SK-N-SH (cell line): ENCODE measurements around the gene COQ10B. TPM values are rescaled to one million over a fixed set of nuclear protein-coding genes. Genes with fewer than 3 reads are reported as not detected.

Experiments used
- CTCF ChIA-PET: fragments of 300-600, 350-600 bp; formaldehyde crosslinking; extraction: SDS; loops from one replicate; lab custom pipeline; 2021; lab: Yijun Ruan, JAX
- POLR2A ChIA-PET: fragments of 350-600 bp; sonication (Branson Sonifier 250); formaldehyde crosslinking; extraction: SDS; loops from one replicate; lab custom pipeline; 2020; ENCODE audit warnings: antibody characterized with exemption, inconsistent platforms; lab: Yijun Ruan, JAX
- DNase-seq: peaks from one replicate; pipeline ENCODE4 v3.0.0; 2012
- H2AFZ ChIP-seq: fragments of 200-600 bp; sonication (generic); 2 replicates; pipeline ENCODE4 v1.8.1; 2016; ENCODE audit warnings: antibody characterized with exemption, mild to moderate bottlenecking, low read depth
- H3F3A ChIP-seq: fragments of 200-600 bp; sonication (generic); replicated peaks from 2 replicates; pipeline ENCODE3; 2016; ENCODE audit warnings: antibody characterized with exemption, mild to moderate bottlenecking; ENCODE audit not compliant: insufficient read depth
- H3K27ac ChIP-seq, 2 experiments: fragments of 200-500 bp in 1 of 2; fragments of 200-600 bp in 1 of 2; sonication (Bioruptor generic) in 1 of 2; sonication (generic), shearing (Covaris generic) in 1 of 2; 2 replicates each; pipeline versions ENCODE4 v1.5.1 to v1.6.1; 2014 to 2016; ENCODE audit warnings: low read depth in 2 of 2, inconsistent platforms in 1 of 2, low read length in 1 of 2, mild to moderate bottlenecking in 1 of 2, mixed read lengths in 1 of 2
- H3K27me3 ChIP-seq: fragments of 200-600 bp; sonication (generic), shearing (Covaris generic); 2 replicates; pipeline ENCODE4 v1.6.1; 2016; ENCODE audit warnings: mixed run types; ENCODE audit not compliant: insufficient read depth
- H3K36me3 ChIP-seq, 2 experiments: fragments of 200-500 bp in 1 of 2; fragments of 200-600 bp in 1 of 2; sonication (Bioruptor generic) in 1 of 2; sonication (generic) in 1 of 2; replicated peaks in 1 of 2; 2 replicates each; pipeline versions ENCODE3 to v1.5.1; 2014 to 2016; ENCODE audit warnings: low read length in 1 of 2, mild to moderate bottlenecking in 1 of 2; ENCODE audit not compliant: insufficient read depth in 2 of 2, control insufficient read depth in 1 of 2
- H3K4me1 ChIP-seq, 2 experiments: fragments of 200-500 bp in 1 of 2; fragments of 200-600 bp in 1 of 2; sonication (Bioruptor generic) in 1 of 2; sonication (generic), shearing (Covaris generic) in 1 of 2; 2 replicates each; pipeline versions ENCODE4 v1.5.1 to v1.6.1; 2014 to 2016; ENCODE audit warnings: low read depth in 1 of 2, low read length in 1 of 2, mixed run types in 1 of 2; ENCODE audit not compliant: insufficient read depth in 2 of 2, control insufficient read depth in 1 of 2
- H3K4me2 ChIP-seq: fragments of 200-600 bp; sonication (generic), shearing (Covaris generic); 2 replicates; pipeline ENCODE4 v1.6.1; 2017; ENCODE audit warnings: mixed run types
- H3K4me3 ChIP-seq, 2 experiments: fragments of 200-500 bp in 1 of 2; fragments of 200-600 bp in 1 of 2; sonication (Bioruptor generic) in 1 of 2; sonication (generic), shearing (Covaris generic) in 1 of 2; 2 replicates each; pipeline versions ENCODE4 v1.5.1 to v1.8.1; 2014 to 2016; ENCODE audit warnings: low read depth in 2 of 2, inconsistent platforms in 1 of 2, low read length in 1 of 2, mild to moderate bottlenecking in 1 of 2, mixed read lengths in 1 of 2, moderate library complexity in 1 of 2
- H3K79me2 ChIP-seq: fragments of 200-600 bp; sonication (generic); 2 replicates; pipeline ENCODE4 v1.8.1; 2017; ENCODE audit warnings: mild to moderate bottlenecking; ENCODE audit not compliant: insufficient read depth
- H3K9ac ChIP-seq: fragments of 200-600 bp; sonication (generic); 2 replicates; pipeline ENCODE4 v1.6.1; 2017; ENCODE audit warnings: mixed run types
- H3K9me2 ChIP-seq: fragments of 200-600 bp; sonication (generic); 2 replicates; pipeline ENCODE4 v1.6.1; 2017; ENCODE audit warnings: mixed run types
- H3K9me3 ChIP-seq: fragments of 200-600 bp; sonication (generic); 2 replicates; pipeline ENCODE4 v1.6.1; 2017; ENCODE audit warnings: mixed run types, mild to moderate bottlenecking, moderate library complexity
- H4K20me1 ChIP-seq: fragments of 200-600 bp; sonication (generic); 2 replicates; pipeline ENCODE4 v1.6.1; 2017; ENCODE audit warnings: mild to moderate bottlenecking, mixed run types; ENCODE audit not compliant: insufficient read depth
- FOXJ3 ChIP-seq: sonication (generic); formaldehyde crosslinking; IDR thresholded peaks from 2 replicates; pipeline ENCODE4 v1.5.1; 2020; ENCODE audit warnings: mild to moderate bottlenecking, missing genetic modification reagents
- FOXM1 ChIP-seq: IDR thresholded peaks from 2 replicates; pipeline ENCODE4 v1.4.0; 2012; ENCODE audit warnings: low read depth, mild to moderate bottlenecking
- GABPA ChIP-seq: IDR thresholded peaks from 2 replicates; pipeline ENCODE4 v1.4.0; 2012; ENCODE audit warnings: low read depth, mild to moderate bottlenecking
- GATA2 ChIP-seq: sonication (generic); formaldehyde crosslinking; IDR thresholded peaks from 2 replicates; pipeline ENCODE4 v1.5.0; 2020; ENCODE audit warnings: mild to moderate bottlenecking, missing genetic modification reagents
- MXI1 ChIP-seq: IDR thresholded peaks from 2 replicates; pipeline ENCODE4 v1.6.1; 2012; ENCODE audit warnings: mild to moderate bottlenecking, low read depth, low read length, improper control_type of control experiment
- RAD21 ChIP-seq: IDR thresholded peaks from 2 replicates; pipeline ENCODE4 v1.6.1; 2012; ENCODE audit warnings: mild to moderate bottlenecking, low read length
- RFX5 ChIP-seq: IDR thresholded peaks from 2 replicates; pipeline ENCODE4 v1.6.1; 2012; ENCODE audit warnings: mild to moderate bottlenecking, improper control_type of control experiment, low read length
- WGBS: methylation state at CpG from one replicate; pipeline ENCODE4 v1.1.6; 2017; ENCODE audit warnings: low lambda C conversion rate; 5-methylcytosine and 5-hydroxymethylcytosine counted together
- polyA plus RNA-seq, 3 experiments: library from polyadenylated mRNA; depleted of rRNA; stranded (reverse); fragments of >200 nt; gene quantifications; 2 replicates each; pipeline ENCODE4 v1.2.3, GENCODE V29; 2012
- TF ChIP-seq, protein P1 (sequence below): IDR thresholded peaks from 2 replicates; pipeline ENCODE4 v1.4.0; 2012; ENCODE audit warnings: low read depth
- TF ChIP-seq, protein P2 (sequence below): fragments of 200-600 bp; sonication (generic); IDR thresholded peaks from 2 replicates; pipeline ENCODE4 v1.6.1; 2017; ENCODE audit warnings: antibody characterized with exemption, mild to moderate bottlenecking, moderate library complexity
- TF ChIP-seq, protein P3 (sequence below): IDR thresholded peaks from 2 replicates; pipeline ENCODE4 v1.4.0; 2012; ENCODE audit warnings: low read depth, borderline replicate concordance
- TF ChIP-seq, protein P4 (sequence below): IDR thresholded peaks from 2 replicates; pipeline ENCODE4; 2012

Gene COQ10B
- polyA plus RNA-seq, 1 of the 3 experiments (the other 2 are of a cell fraction): 3.6 TPM

DNA sequence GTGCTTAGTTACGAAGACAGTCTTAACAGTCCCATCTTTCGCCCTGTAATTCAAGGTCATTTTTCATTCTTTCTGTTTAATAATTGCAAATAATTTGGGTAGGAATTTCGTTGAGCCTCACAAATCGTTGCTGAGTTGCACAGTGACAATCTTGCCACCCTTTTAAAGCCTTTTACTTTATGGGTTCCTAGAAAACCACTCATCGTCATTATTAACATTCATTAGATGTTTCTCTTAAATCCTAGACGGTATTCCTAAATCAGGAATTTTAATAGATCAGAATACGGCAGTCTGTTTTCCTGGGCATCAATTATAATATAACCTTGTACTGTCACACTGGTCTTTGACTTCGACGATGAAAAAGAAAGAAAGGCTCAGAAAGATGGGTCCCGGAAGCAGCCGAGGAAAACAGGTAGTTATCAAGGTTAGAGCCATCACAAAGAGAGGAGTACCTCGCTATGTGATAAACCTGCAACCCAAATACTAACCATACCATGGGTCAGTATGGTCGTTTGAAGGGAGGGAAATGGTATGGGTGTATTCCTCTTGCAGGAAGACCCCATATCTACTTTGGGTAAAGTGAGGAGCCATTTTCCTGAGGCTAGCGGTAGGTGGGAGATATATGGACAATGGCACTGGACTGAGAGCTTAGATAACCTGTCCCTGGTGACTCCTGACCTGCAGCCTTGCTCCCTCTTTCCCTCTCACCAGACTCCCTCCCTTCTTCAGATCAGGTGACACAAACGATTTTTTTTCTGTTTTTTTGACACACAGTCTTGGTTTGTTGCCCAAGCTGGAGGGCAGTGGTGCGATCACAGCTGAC lies 17.5 kb upstream of the COQ10B start:
- H3K4me2 ChIP-seq: peak overlapping the region; percentile 77
- peaks cover 41% of the 10 kb centered on the region for H3K79me2 ChIP-seq
- CTCF ChIA-PET: no interaction called here
- POLR2A ChIA-PET: interaction anchor here (1.2 to 2.0 kb wide), 3 partner anchors 15 to 64 kb away, joined by 7 to 15 read pairs (median 14); partner anchors contain the start of genes COQ10B, HSPD1 and HSPE1
- DNase-seq: no peak
- H3K36me3 ChIP-seq: no peaks in the 10 kb centered on the region
- no peak for TF ChIP-seq GATA2 (CRISPR knock-in tag)
- no peak for TF ChIP-seq RFX5
- TF ChIP-seq, protein P1, sequence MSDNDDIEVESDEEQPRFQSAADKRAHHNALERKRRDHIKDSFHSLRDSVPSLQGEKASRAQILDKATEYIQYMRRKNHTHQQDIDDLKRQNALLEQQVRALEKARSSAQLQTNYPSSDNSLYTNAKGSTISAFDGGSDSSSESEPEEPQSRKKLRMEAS: no peak
- no peak for TF ChIP-seq FOXJ3 (CRISPR knock-in tag)
- TF ChIP-seq, protein P2, sequence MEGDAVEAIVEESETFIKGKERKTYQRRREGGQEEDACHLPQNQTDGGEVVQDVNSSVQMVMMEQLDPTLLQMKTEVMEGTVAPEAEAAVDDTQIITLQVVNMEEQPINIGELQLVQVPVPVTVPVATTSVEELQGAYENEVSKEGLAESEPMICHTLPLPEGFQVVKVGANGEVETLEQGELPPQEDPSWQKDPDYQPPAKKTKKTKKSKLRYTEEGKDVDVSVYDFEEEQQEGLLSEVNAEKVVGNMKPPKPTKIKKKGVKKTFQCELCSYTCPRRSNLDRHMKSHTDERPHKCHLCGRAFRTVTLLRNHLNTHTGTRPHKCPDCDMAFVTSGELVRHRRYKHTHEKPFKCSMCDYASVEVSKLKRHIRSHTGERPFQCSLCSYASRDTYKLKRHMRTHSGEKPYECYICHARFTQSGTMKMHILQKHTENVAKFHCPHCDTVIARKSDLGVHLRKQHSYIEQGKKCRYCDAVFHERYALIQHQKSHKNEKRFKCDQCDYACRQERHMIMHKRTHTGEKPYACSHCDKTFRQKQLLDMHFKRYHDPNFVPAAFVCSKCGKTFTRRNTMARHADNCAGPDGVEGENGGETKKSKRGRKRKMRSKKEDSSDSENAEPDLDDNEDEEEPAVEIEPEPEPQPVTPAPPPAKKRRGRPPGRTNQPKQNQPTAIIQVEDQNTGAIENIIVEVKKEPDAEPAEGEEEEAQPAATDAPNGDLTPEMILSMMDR: no peak
- no peak for TF ChIP-seq FOXM1
- TF ChIP-seq, protein P3, sequence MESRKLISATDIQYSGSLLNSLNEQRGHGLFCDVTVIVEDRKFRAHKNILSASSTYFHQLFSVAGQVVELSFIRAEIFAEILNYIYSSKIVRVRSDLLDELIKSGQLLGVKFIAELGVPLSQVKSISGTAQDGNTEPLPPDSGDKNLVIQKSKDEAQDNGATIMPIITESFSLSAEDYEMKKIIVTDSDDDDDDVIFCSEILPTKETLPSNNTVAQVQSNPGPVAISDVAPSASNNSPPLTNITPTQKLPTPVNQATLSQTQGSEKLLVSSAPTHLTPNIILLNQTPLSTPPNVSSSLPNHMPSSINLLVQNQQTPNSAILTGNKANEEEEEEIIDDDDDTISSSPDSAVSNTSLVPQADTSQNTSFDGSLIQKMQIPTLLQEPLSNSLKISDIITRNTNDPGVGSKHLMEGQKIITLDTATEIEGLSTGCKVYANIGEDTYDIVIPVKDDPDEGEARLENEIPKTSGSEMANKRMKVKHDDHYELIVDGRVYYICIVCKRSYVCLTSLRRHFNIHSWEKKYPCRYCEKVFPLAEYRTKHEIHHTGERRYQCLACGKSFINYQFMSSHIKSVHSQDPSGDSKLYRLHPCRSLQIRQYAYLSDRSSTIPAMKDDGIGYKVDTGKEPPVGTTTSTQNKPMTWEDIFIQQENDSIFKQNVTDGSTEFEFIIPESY: no peak
- TF ChIP-seq RAD21: no peak
- TF ChIP-seq GABPA: no peak
- TF ChIP-seq, protein P4, sequence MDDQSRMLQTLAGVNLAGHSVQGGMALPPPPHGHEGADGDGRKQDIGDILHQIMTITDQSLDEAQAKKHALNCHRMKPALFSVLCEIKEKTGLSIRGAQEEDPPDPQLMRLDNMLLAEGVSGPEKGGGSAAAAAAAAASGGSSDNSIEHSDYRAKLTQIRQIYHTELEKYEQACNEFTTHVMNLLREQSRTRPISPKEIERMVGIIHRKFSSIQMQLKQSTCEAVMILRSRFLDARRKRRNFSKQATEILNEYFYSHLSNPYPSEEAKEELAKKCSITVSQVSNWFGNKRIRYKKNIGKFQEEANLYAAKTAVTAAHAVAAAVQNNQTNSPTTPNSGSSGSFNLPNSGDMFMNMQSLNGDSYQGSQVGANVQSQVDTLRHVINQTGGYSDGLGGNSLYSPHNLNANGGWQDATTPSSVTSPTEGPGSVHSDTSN: no peak
- TF ChIP-seq MXI1: no peak
- TF ChIP-seq, all 33 proteins: peak for 0
- Histone ChIP-seq H3K9ac (peak overlapping the region; percentile 100), H3K9me3 (no peaks in the 10 kb centered on the region), H2AFZ (peak overlapping the region; percentile 87), H3F3A (peaks cover 6% of the 10 kb centered on the region), H3K27me3 (no peaks in the 10 kb centered on the region), H4K20me1 (peaks cover 32% of the 10 kb centered on the region), H3K9me2 (no peaks in the 10 kb centered on the region), H3K27ac (peak overlapping the region; percentile 87 to 95), H3K4me1 (peaks cover 5 to 14% of the 10 kb centered on the region in 2 experiments; a peak in 3 of 4 replicates), H3K4me3 (peak overlapping the region; percentile 84 to 91)
- WGBS: 21% methylated on average over 16 of the region's 16 CpGs
